ENCODE results near the gene NAGPA.

NAGPA gene

DNA sequence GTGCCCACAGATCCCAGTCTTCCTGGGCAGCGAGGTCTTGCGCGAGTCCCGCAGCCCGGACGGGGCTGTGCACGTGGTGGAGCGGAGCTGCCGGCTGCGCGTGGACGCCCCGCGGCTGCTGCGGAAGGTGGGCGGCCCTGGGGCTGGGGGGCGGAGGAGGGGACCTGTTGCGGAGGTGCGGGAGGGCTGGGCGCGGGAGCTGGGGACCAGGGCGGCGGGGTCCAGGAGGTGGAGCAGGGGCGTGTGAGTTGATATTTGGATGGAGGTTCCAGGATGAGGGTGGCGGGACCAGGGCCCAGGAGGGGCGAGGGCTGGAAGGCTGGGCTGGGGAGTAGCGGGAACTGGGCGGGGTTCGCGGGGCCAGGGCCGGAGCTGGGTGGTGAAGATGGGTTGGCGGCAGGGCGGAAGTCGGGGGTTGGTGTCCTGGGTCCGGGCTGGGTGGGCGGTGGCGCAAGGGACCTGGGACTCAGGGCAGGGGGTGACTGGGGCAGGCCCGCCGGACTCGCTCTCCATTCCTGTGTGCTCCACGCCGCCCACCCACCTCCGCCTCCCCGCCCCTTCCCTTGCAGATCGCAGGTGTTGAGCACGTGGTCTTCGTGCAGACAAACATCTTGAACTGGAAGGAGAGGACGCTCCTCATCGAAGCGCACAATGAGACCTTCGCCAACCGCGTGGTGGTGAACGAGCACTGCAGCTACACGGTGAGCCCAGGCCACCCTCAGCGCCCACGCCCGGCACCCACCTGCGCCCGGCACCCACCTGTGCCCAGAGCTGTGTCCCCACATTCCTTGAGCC, 46.0 kb downstream of the NAGPA start:
- no peak overlapping the region for H3K9ac ChIP-seq (ENCODE audit: low read length)
- H3K9me2 ChIP-seq (ENCODE audit: low read depth, low read length), result no peaks in the 10 kb centered on the region
- no peaks in the 10 kb centered on the region for H4K20me1 ChIP-seq (ENCODE audit: insufficient read depth, low read length)
- no peak overlapping the region for H3K4me2 ChIP-seq (ENCODE audit: low read length)
- H3K27ac ChIP-seq (ENCODE audit: low read depth, low read length, poor library complexity, severe bottlenecking), result no peak overlapping the region
- no peak overlapping the region for H3K4me3 ChIP-seq (ENCODE audit: low read depth, low read length, poor library complexity, severe bottlenecking)
- no peaks in the 10 kb centered on the region for H3K27me3 ChIP-seq (ENCODE audit: insufficient read depth, low read length)
- no peak for TF ChIP-seq EZH2 (IDR thresholded peaks at IDR 0.05; ENCODE audit: borderline replicate concordance, low read length)
- TF ChIP-seq, protein P1, sequence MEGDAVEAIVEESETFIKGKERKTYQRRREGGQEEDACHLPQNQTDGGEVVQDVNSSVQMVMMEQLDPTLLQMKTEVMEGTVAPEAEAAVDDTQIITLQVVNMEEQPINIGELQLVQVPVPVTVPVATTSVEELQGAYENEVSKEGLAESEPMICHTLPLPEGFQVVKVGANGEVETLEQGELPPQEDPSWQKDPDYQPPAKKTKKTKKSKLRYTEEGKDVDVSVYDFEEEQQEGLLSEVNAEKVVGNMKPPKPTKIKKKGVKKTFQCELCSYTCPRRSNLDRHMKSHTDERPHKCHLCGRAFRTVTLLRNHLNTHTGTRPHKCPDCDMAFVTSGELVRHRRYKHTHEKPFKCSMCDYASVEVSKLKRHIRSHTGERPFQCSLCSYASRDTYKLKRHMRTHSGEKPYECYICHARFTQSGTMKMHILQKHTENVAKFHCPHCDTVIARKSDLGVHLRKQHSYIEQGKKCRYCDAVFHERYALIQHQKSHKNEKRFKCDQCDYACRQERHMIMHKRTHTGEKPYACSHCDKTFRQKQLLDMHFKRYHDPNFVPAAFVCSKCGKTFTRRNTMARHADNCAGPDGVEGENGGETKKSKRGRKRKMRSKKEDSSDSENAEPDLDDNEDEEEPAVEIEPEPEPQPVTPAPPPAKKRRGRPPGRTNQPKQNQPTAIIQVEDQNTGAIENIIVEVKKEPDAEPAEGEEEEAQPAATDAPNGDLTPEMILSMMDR (IDR thresholded peaks at IDR 0.05; ENCODE audit: low read length), result no peak
- peaks cover 2% of the 10 kb centered on the region; the same call in 1 of the 2 replicates for H3K9me3 ChIP-seq (ENCODE audit: low read length)
- no peak overlapping the region for H2AFZ ChIP-seq (ENCODE audit: low read length)
- H3F3A ChIP-seq (ENCODE audit: insufficient read depth, low read length), result no peaks in the 10 kb centered on the region
- no peaks in the 10 kb centered on the region for H3K4me1 ChIP-seq (ENCODE audit: insufficient read depth, low read length, severe bottlenecking)
- H3K36me3 ChIP-seq (ENCODE audit: insufficient read depth, low read length), result no peaks in the 10 kb centered on the region
- no peaks in the 10 kb centered on the region for H3K79me2 ChIP-seq (ENCODE audit: insufficient read depth, low read length)

DNA sequence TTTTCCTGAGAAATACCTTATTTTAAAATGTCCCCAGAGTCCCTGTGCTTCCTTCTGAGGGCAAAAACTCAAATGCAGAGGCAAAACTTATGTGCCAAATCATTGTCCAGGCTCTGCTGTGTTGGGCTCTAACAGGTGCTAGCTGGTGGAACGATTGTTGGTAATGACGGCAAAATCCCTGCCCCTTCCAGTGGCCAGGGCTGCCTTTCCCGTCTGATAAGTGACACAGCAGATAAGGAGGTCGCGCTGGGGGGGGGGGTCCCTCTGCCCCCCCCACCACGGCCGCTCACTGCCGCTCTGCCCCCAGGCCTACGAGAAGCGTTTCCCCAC, 46.5 kb downstream of the NAGPA start:
- Histone ChIP-seq H3K4me2 (ENCODE audit: low read length) (no peak overlapping the region), H3K4me1 (ENCODE audit: insufficient read depth, low read length, severe bottlenecking) (no peaks in the 10 kb centered on the region), H3F3A (ENCODE audit: insufficient read depth, low read length) (no peaks in the 10 kb centered on the region), H3K36me3 (ENCODE audit: insufficient read depth, low read length) (no peaks in the 10 kb centered on the region), H4K20me1 (ENCODE audit: insufficient read depth, low read length) (no peaks in the 10 kb centered on the region), H3K79me2 (ENCODE audit: insufficient read depth, low read length) (no peaks in the 10 kb centered on the region), H3K27me3 (ENCODE audit: insufficient read depth, low read length) (no peaks in the 10 kb centered on the region), H2AFZ (ENCODE audit: low read length) (no peak overlapping the region), H3K9ac (ENCODE audit: low read length) (no peak overlapping the region), H3K4me3 (ENCODE audit: low read depth, low read length, poor library complexity, severe bottlenecking) (no peak overlapping the region), H3K27ac (ENCODE audit: low read depth, low read length, poor library complexity, severe bottlenecking) (no peak overlapping the region), H3K9me3 (ENCODE audit: low read length) (peaks cover 2% of the 10 kb centered on the region; the same call in 1 of the 2 replicates), H3K9me2 (ENCODE audit: low read depth, low read length) (no peaks in the 10 kb centered on the region)
- TF ChIP-seq EZH2 (IDR thresholded peaks at IDR 0.05; ENCODE audit: borderline replicate concordance, low read length), result no peak
- TF ChIP-seq, protein P1 (IDR thresholded peaks at IDR 0.05; ENCODE audit: low read length), result no peak

GRCh38 chr16:4984174-4984990, 49.4 kb downstream of the NAGPA start:
- Histone ChIP-seq H4K20me1 (ENCODE audit: insufficient read depth, low read length) (no peaks in the 10 kb centered on the region), H3K27ac (ENCODE audit: low read depth, low read length, poor library complexity, severe bottlenecking) (no peak overlapping the region), H2AFZ (ENCODE audit: low read length) (no peak overlapping the region), H3K27me3 (ENCODE audit: insufficient read depth, low read length) (no peaks in the 10 kb centered on the region), H3K4me3 (ENCODE audit: low read depth, low read length, poor library complexity, severe bottlenecking) (no peak overlapping the region), H3K36me3 (ENCODE audit: insufficient read depth, low read length) (no peaks in the 10 kb centered on the region), H3K4me2 (ENCODE audit: low read length) (no peak overlapping the region), H3K4me1 (ENCODE audit: insufficient read depth, low read length, severe bottlenecking) (no peaks in the 10 kb centered on the region), H3K79me2 (ENCODE audit: insufficient read depth, low read length) (no peaks in the 10 kb centered on the region), H3F3A (ENCODE audit: insufficient read depth, low read length) (no peaks in the 10 kb centered on the region), H3K9ac (ENCODE audit: low read length) (no peak overlapping the region), H3K9me2 (ENCODE audit: low read depth, low read length) (no peaks in the 10 kb centered on the region), H3K9me3 (ENCODE audit: low read length) (peaks cover 2% of the 10 kb centered on the region; the same call in 1 of the 2 replicates)
- TF ChIP-seq, protein P1 (IDR thresholded peaks at IDR 0.05; ENCODE audit: low read length), result no peak
- TF ChIP-seq EZH2 (IDR thresholded peaks at IDR 0.05; ENCODE audit: borderline replicate concordance, low read length), result no peak

All from OCI-LY1 (cell line).